ENCODE results near the gene NGEF.

NGEF gene

DNA sequence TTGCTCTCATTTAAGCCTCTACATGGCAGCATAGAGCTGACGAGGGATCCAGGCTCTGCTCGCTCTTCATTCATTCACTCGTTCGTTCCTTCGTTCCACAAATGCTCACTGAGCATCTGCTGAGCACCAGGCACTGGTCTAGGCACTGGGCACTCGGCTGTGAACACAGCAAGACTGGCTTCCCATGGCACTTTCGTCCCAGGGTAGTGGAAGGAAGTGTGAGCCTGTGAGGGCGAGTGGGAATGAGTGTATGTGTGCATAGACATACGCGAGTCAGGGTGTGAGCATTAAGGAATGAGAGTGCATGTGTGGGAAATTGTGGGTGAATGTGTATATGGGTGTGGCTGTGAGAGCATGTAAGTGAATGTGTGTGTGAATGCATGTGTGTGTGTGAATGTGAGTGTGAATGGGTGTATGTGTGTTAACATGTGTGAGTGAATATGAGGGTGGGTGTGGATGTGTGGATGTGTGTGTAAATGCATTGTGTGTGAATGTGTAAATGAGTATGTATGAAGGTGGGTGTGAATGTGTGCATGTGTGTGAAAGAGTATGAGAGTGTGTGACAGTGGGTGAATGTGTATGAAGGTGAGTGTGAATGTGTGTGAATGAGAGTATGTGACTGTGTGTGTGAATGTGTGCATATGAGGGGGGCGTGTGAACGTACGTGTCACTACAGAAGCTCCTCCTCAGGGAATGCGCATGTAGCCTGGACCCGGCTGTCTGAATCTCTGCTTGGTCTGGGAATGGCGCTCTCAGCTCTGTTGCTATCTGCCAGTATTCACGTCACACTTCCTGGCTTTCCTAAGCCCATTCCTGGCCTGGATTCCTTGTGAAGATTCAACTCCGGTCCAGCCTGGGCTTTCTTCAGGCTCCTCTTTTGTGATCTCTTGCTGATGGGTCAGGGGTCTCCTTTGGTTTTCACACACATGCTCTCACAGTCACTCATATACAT lies 114.2 kb downstream of the NGEF start:
- DNase-seq (ENCODE audit: low read depth, low spot score): no peak

DNA sequence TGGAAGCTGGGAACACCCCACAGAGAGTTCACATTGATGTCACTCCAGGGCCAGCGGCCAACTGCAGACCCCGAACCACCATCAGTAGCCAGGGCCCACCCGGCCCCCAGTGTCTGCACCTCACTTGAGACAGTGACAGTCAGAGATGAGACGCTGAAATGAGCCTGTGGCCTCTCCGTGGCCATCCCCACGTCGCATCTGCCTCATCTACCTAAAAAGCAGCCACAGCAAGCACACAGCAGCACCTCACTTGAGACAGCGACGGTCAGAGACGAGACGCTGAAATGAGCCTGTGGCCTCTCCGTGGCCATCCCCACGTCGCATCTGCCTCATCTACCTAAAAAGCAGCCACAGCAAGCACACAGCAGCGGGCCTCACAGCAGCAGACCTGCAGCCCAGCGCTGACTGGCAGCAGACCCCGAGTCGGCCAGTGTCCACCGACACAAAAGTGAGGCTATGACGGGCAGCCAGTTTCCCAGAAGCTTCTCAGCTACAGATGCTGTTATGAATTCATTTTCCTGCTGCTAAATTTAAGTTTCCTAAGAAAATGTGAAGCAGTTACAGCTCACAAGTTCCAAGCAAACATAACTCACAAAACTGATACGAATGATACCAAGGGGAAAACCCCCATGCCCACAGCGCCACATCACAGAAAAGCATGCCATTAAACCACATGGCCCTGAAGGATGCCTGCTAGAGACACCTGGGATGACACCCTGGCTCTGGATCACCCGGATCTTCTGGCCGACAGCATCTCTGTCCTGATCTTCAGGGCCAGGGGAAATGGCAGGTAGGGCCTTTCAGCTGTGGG lies 115.3 kb downstream of the NGEF start:
- no peak for DNase-seq (ENCODE audit: low read depth, low spot score)

DNA sequence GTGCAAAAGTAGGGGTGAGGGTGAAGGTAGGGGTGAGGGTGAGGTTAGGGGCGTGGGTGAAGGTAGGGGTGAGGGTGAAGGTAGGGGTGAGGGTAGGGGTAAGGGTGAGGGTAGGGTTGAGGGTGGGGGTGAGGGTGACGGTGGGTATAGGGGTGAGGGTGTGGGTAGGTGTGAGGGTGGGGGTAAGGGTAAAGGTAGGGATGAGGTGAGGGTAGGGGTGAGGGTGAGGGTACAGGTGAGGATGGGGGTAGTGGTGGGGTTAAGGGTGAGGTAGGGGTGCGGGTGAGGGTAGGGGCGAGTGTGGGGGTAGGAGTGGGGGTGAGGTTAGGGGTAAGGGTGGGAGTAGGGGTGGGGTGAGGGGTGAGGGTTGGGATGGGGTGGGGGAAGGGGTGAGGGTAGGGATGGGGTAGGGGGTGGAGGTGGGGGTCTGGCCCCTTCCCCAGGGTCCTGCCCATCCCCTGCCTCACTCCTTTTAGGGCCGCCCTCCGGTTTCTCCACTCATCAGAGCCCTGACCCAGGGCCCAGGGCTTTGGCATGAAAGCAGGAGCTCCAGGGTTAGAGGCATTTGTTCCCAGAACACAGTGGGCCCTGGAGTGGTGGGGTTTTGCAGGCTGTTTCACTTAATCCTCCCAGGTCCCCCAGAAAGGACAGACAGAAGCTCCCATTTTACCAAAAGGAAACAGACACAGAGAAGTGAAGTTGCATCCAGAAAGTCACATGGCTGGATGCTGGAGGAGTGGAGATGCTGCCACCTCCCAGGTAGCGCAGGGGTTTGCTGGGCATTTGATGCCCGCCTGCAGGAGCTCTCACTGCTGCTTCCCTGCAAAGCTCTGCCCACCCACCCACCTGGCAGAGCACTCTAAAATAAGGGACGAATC lies 116.1 kb downstream of the NGEF start:
- DNase-seq (ENCODE audit: low read depth, low spot score): no peak

DNA sequence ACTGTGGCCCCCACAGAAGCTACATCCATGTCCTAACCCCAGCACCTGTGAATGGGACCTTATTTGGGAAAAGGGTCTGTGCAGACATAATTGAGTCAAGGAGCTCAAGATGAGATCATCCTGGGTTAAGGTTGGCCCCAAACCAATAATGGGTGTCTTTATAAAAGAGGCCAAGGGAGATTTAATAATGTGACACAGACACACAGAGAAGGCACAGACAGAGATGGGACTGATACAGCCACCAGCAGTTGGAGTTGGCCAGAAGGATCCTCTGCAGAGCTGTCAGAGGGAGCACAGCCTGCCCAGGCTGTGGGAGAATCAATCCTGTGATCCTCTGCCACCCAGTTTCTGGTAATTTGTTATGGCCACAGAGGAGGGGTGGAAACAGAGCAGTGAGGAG lies 116.9 kb downstream of the NGEF start:
- no peak for DNase-seq (ENCODE audit: low read depth, low spot score)

DNA sequence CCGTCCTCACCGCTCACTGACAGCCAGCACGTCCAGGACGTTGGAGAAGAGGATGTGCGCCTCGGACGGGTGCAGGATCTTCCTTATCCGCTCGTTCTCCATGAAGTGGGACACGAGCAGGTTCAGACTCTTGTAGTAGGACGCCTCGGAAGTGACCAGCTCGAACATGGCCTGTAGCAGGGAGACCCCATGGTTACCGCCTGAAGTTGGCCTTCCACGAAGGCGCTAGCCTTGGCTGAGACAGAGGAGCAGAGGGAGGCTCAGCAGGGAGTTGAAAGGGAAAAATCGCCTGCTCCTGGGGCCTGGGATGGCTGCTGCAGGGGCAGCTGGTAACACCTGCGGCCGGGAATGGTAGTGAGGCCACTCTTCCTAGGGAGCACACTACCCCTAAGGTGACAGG lies 118.3 kb downstream of the NGEF start:
- no peak for DNase-seq (ENCODE audit: low read depth, low spot score)

DNA sequence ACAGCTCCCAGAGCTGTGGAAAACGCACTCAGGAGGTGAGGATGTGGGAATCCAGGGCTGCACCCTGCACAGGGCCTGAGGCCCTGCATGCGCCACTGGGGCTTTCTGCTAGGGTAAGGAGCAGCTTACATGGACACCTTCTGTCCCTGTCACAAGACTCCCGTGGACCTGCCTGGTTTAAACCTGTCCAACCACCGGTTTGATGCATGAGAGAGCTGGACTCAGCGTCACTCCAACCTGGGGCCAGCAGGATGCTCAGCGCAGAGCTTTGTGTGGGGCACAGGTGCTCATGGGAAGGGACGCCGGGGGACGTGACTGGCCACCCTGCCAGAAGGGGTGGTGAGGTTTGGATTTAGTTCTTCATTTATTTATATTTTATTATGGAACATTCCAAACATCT lies 118.8 kb downstream of the NGEF start:
- no peak for DNase-seq (ENCODE audit: low read depth, low spot score)

DNA sequence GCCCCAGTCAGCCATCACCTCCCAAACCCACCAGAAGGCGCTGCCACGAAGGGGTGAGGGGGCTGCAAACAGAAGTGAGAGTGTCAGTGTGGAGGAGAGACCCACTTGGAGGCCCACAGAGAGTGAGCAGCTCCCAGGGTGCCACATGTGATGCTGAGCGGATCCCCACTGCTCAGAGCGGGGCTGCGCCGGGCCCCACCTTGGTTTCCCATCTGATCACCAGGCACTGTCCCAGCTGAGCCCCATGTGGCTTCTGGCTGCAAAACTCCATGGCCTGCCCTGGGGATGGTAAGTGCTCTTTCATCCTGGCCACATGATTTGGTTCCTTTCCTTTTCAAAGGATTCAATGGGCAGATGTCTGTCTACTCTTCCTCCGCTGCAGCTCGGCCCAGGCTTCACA lies 119.2 kb downstream of the NGEF start:
- no peak for DNase-seq (ENCODE audit: low read depth, low spot score)

DNA sequence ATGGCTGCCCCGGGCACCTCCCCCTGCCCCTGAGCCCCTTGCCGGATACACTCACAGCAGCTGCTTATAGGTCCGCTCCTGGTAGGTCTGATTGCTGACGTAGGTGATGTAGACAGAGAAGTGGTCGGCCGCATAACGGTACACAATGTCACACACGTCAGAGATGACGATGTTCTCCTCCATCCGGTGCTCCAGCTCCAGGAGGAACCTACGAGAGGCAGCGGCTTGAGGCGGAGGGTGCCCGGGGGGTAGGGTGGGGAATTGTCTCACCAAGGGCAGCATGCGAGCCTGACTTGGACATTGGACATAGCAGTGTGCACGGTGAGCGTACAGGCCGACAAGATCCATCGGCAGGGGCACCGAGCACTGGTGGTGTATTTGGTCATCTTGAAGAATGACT lies 120.2 kb downstream of the NGEF start:
- no peak for DNase-seq (ENCODE audit: low read depth, low spot score)

DNA sequence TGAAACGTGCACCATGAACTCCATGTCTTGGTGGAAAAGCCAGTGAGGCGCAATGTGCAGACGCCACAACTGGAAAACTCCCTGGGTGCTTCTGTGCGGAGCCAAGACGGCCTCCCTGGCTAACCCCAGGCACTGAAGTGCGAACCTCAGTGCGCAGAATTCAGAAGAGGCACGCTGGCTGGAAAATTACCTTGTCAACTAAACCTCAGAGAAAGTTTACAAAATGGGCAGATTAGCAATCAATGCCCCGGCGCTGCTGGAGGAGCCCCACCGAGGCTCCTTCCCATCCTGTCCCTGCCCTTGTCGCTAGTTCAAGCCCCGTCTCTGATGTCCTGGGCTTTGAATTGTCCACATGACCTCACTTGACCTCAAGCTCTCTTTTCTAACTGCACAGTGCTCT lies 120.8 kb downstream of the NGEF start:
- DNase-seq (ENCODE audit: low read depth, low spot score): no peak

DNA sequence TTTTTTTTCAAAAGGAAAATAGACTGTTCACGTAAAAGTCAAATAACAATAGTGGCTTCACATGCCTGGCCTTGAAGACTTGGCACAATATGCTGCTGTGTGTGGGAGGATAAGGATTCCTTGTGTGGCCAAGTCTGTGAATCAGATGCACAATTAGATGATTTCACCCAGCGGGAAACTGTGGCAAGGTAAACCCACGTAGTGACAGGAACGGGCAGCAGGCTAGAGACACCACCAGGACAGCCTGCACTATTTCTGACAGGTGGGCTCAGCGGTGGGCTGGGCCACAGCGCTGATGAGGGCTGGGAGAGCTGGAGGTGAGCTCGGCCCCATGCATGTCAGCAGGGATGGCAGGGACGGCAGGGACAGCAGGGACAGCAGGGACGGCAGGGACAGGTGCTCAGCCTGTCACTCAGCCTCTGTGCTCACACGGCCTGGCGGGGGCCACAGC lies 121.4 kb downstream of the NGEF start:
- DNase-seq (ENCODE audit: low read depth, low spot score): no peak

DNA sequence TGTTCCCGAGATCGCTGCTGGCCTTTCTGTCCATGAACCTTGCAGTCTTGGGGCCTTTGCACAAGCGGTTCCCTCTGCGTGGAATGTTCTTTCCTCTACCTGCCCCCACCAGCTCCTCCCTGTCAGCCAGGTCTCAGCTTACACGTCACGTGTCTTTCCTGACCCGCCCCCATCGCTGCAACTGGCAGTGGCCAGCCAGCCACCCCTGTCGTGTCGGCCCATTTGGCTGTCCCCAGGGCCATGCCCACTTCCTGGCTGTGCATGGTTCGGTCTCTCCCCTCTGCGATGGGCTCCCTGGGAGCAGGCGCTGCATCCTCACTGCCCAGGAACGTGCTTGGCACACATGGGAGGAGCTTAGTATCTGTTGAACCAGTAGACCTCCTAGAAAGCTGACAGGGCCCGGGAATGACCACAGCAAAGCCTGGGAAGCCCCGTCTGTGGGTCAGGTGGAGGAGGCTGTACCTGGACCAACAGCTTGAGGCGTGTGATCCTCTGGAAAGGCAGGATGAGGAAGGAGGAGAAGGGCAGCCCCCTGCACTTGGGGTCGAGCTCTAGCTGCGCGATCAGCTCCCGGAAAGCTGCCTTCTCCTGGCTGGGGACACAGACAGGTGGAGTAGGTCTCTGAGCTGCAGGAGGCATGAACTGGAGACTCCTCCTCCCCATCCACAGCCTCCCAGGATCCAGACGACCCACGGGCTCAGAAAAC lies 122.0 kb downstream of the NGEF start:
- no peak for DNase-seq (ENCODE audit: low read depth, low spot score)

DNA sequence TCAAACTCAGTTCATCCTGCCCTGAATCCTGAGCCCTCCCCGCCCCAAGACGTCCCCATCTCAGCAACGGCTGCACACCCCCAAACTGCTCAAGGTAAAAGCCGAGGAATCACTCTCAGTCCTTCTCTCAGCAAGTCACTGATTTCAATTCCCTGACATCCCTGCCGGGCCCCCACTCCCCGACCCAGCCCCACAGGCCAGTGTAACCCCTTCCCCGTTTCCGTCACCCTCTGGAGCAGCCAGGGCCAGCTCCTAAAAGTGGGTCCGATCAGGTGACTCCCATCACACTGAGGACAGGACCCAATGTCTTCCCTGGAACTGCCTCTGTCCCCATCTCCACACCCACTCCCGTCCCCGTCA lies 122.5 kb downstream of the NGEF start:
- DNase-seq (ENCODE audit: low read depth, low spot score): no peak

DNA sequence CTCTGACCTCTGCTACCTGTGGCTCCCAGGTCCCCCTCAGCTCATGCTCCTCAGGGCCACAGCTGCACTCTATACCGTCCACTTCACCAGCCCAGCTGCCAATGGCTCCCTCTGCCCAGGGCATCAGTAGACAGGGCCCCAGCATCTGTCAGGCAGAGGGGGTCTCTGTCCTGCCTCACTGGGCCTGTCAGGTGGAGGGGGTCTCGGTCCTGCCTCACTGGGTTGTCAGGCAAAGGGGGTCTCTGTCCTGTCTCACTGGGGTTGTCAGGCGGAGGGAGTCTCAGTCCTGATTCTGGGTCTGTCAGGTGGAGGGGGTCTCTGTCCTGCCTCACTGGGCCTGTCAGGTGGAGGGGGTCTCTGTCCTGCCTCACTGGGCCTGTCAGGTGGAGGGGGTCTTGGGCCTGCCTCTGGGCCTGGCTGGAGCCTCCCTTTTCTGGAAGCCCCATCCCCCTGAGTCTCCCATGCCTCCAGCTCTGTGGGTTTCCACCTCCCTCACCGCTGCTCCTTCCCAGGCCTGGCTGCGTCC lies 123.1 kb downstream of the NGEF start:
- no peak for DNase-seq (ENCODE audit: low read depth, low spot score)

DNA sequence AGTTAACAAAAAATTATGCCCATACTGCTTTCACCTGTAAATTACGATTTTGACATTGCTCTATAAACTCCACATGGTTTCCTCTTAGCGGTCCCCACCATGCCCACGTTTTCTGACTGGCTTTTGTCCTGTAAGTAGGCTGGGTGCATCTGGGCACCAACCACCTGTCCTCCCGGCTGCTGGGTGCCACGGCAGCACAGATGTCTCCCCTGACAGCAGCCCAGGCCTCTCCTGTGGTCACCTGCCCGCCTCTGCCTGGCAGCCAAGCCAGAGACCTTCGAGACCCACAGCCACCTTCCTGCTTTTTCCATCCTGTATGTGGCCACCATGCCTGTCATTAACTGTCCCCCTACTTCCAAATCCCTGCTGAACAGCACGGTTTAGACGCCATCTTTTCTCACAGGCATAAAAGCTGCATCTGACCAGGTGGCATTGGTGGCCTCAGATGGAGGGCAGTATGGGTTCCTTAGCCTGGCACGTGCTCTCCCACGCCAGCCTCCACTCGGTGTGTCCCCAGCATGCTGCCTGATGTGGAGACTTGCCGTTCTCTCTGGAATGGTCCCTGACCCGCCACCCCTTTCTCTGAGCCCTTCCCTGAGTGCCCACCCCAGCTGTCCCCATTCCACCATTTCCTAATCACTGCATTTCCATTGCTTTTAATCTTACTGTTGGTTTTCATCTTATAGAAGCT lies 124.1 kb downstream of the NGEF start:
- no peak for DNase-seq (ENCODE audit: low read depth, low spot score)

DNA sequence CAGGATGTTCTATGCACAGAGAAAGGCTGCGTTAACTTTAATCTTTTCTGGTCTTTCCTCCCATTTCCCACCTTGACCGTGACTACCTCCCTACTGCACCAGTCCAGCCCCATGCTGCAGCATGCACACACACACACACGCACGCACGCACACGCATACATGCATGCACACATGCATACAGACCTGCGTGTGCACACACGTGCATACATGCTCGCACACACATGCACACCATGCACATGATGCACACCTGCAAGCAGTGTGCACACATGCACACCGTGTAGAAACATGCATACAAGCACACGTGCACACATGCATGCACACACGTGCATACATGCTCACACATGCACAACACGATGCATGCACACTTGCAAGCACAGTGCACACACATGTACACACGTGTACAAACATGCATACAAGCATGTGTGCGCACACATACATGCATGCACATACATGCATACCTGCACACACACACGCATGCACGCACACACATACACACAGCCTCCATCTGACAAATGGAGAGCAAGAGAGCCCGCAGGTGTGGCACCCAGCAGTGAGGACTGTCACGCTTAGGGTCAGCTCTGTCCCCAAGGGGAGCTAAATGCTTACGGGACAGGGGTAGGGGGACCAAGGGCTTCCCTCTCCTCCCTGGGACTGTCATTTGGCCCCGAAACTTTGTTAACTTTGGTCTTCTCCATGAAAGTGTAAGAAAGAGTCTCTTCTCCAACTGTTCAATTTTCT lies 124.8 kb downstream of the NGEF start:
- DNase-seq (ENCODE audit: low read depth, low spot score): no peak

DNA sequence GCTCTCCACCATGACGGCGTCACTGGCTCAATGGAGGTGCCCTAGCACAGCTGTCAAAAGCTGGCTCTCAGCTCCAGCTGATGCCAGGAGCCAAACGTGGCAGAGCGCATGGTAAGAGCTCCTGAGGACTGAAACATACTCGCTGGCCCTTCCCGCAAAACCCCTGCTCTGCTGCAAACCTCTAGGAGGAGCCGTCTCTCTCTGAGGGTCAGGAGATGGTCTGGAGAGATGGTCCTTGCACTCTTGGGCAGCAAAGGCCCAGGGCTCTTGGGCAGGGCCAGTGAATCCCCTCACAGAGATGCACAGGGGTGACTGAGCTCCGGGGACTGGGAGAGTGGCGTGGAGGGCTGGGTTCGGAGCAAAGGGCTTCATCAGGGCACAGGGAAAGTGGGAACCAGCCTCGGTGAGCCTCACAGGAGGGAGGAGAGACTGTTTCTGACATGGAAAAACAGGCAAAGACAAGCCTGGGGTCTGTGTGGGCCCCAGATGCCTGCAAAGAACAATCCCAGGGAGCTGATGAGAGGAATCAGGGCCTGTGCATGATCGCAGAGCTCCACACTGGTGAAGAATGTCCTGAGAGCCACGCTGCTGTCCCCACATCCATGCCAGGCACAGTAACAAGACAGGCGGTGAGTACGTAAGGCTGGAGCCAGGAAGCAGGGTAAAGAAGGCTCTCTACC lies 125.7 kb downstream of the NGEF start:
- no peak for DNase-seq (ENCODE audit: low read depth, low spot score)

DNA sequence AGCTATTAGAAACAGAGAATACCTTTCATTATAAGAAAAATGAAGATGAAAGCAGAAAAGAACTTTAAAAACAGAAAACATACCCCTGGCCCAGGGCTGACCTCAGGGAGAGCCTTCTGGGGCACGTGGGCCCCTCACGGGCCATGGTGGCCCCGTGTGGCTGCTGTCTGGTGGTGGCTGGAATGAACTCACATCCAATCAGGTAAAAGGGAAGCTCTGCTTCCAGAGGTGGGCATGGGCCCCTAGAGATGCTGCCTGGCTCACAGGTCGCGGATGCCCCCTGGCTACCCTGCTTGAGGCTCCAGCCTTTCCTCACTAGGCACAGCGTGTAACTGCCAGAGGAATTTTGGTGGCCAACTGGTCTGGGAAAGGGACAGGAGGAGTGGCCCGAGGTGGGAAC lies 126.4 kb downstream of the NGEF start:
- DNase-seq (ENCODE audit: low read depth, low spot score): no peak

DNA sequence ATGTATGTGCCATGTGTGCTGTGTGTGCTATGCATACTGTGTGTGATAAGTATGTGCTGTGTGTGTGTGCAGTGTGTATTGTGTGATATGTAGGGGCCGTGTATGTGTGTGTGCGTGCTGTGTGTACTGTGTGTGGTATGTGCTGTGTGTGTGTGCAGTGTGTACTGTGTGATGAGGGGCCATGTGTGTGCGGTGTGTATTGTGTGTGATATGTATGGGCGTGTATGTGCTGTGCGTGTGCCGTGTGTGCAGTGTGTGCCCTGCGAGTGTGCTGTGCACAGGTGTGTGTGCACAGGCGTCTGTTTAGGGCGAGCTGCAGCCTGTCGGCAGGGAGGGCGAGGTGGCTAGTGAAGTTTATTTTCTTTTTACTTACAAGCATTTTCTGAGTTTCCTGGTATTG lies 126.9 kb downstream of the NGEF start:
- DNase-seq (ENCODE audit: low read depth, low spot score): no peak
